HK-2 (cell line): ENCODE measurements around the gene VSX1.

ENCODE experiments used
- DNase-seq: peaks from one replicate; pipeline ENCODE4 v3.0.0-alpha.2; 2018; ENCODE audit not compliant: unreplicated experiment

Gene VSX1

GRCh38 chr20:25040438-25040831 lies 41.5 kb downstream of the VSX1 start:
- DNase-seq, result no peak

GRCh38 chr20:25039697-25040437 lies 42.1 kb downstream of the VSX1 start:
- no peak for DNase-seq

- no peak for DNase-seq
Measured at GRCh38 chr20:25038591-25039015, 43.3 kb downstream of the VSX1 start.

- DNase-seq, result no peak
Measured at GRCh38 chr20:25038103-25038410, 43.9 kb downstream of the VSX1 start.

GRCh38 chr20:25037288-25038102 lies 44.4 kb downstream of the VSX1 start:
- DNase-seq, result no peak

- DNase-seq, result no peak
Measured at GRCh38 chr20:25036331-25036936, 45.5 kb downstream of the VSX1 start.

- DNase-seq, result no peak
Measured at GRCh38 chr20:25035921-25036320, 46.0 kb downstream of the VSX1 start.

GRCh38 chr20:25033924-25034300 lies 48.0 kb downstream of the VSX1 start:
- no peak for DNase-seq

- no peak for DNase-seq
Measured at GRCh38 chr20:25033265-25033923, 48.5 kb downstream of the VSX1 start.

GRCh38 chr20:25032478-25033264 lies 49.3 kb downstream of the VSX1 start:
- no peak for DNase-seq

GRCh38 chr20:25032065-25032477 lies 49.9 kb downstream of the VSX1 start:
- DNase-seq, result no peak

GRCh38 chr20:25031241-25031640 lies 50.7 kb downstream of the VSX1 start:
- DNase-seq, result no peak

GRCh38 chr20:25030649-25031207 lies 51.2 kb downstream of the VSX1 start:
- no peak for DNase-seq

GRCh38 chr20:25030007-25030648 lies 51.8 kb downstream of the VSX1 start:
- DNase-seq, result no peak

- DNase-seq, result no peak
Measured at GRCh38 chr20:25025986-25026605, 55.8 kb downstream of the VSX1 start.
